A673 (cell line): ENCODE data around the gene ECI2. TPM values are rescaled to one million over a fixed set of nuclear protein-coding genes. Genes with fewer than 3 reads are reported as not detected.

Experiments used
- BruUV-seq: library from RNA; stranded (reverse); fragments of 400-500 nt; replicated peaks from 2 replicates; lab custom pipeline; 2021; lab: Mats Ljungman, UMichigan
- CTCF ChIA-PET: fragments of 300-600 bp; sonication (Branson Sonifier 250); formaldehyde crosslinking; loops from one replicate; lab custom pipeline; 2022; ENCODE audit warnings: antibody characterized with exemption; lab: Charles Lee
- POLR2A ChIA-PET: fragments of 300-600 bp; sonication (Branson Sonifier 250); formaldehyde crosslinking; loops from one replicate; lab custom pipeline; 2022; ENCODE audit warnings: antibody characterized with exemption; ENCODE audit not compliant: low non-redundant PET; lab: Charles Lee
- DNase-seq: peaks from one replicate; pipeline ENCODE4 v3.0.0-alpha.2; 2015; ENCODE audit warnings: low spot score
- H3K27ac ChIP-seq: fragments of 200-600 bp; sonication (generic); 2 replicates; pipeline ENCODE4 v1.5.1; 2016; ENCODE audit warnings: mixed run types, low read depth, mild to moderate bottlenecking, mixed read lengths, antibody characterized with exemption, low read length; ENCODE audit not compliant: poor library complexity, severe bottlenecking
- H3K27me3 ChIP-seq: fragments of 200-600 bp; sonication (generic); replicated peaks from 2 replicates; pipeline ENCODE4 v1.6.1; 2017; ENCODE audit warnings: mixed run types, low read depth, mild to moderate bottlenecking, mixed read lengths, antibody characterized with exemption, low read length; ENCODE audit not compliant: insufficient read depth, poor library complexity
- H3K36me3 ChIP-seq: fragments of 200-600 bp; sonication (generic); 2 replicates; pipeline ENCODE4 v1.6.1; 2016; ENCODE audit warnings: mixed run types, mild to moderate bottlenecking, mixed read lengths, antibody characterized with exemption, low read length; ENCODE audit not compliant: insufficient read depth, poor library complexity, severe bottlenecking
- H3K4me1 ChIP-seq: fragments of 200-600 bp; sonication (generic); 2 replicates; pipeline ENCODE4 v1.6.1; 2017; ENCODE audit warnings: mixed run types, mild to moderate bottlenecking, mixed read lengths, antibody characterized with exemption, low read length; ENCODE audit not compliant: insufficient read depth, poor library complexity, severe bottlenecking
- H3K4me3 ChIP-seq: fragments of 200-600 bp; sonication (generic); 2 replicates; pipeline ENCODE4 v1.5.1; 2016; ENCODE audit warnings: low read depth, mixed run types, mild to moderate bottlenecking, mixed read lengths, low read length; ENCODE audit not compliant: poor library complexity, severe bottlenecking
- H3K9me3 ChIP-seq: fragments of 200-600 bp; sonication (generic); 2 replicates; pipeline ENCODE4 v1.6.1; 2016; ENCODE audit warnings: mixed run types, low read depth, mild to moderate bottlenecking, mixed read lengths, antibody characterized with exemption, low read length; ENCODE audit not compliant: poor library complexity, severe bottlenecking
- EZH2 ChIP-seq: fragments of 200-600 bp; sonication (generic); IDR thresholded peaks from 2 replicates; pipeline ENCODE4 v1.6.1; 2017; ENCODE audit warnings: borderline replicate concordance, low read depth, mild to moderate bottlenecking, mixed read lengths, antibody characterized with exemption, low read length; ENCODE audit not compliant: poor library complexity, severe bottlenecking
- intact Hi-C: fragments of 100-400 bp; cut with micrococcal nuclease; formaldehyde crosslinking; loops from one replicate; pipeline ENCODE4 v1.10.0; 2022; ENCODE audit not compliant: unreplicated experiment
- total RNA-seq: library from RNA; stranded (reverse); gene quantifications from 2 replicates; pipeline ENCODE4 v1.2.3, GENCODE V29; 2021
- TF ChIP-seq, protein P1 (sequence below): fragments of 300-800, 200-600 bp; sonication (generic); conservative IDR thresholded peaks from 2 replicates; pipeline ENCODE4 v1.5.1; 2017; ENCODE audit warnings: low read depth, mild to moderate bottlenecking, antibody characterized with exemption, low read length, moderate library complexity, mixed read lengths

Gene ECI2
- total RNA-seq, 1 experiment from 2014 or later = 56.3 TPM

DNA sequence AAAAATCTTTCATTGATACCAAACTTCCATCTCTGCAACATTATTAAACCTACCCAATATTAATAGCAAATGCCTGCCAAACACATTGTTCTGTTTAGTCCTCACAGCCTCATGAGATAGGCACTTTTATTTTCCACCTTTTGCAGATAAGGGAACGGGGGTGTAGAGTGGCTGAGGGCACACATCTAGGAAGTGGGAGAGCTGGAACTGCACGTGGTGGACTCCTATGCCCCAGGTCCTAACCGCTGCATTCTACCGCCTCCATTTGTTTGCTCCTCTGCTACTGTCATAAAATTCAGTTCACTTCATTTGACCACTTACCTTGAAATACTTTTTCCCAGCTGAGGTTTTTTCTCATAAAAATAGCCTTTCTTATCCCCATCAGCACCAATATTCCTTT, 64.0 kb downstream of the ECI2 start:
- no peak for TF ChIP-seq EZH2
- TF ChIP-seq, protein P1, sequence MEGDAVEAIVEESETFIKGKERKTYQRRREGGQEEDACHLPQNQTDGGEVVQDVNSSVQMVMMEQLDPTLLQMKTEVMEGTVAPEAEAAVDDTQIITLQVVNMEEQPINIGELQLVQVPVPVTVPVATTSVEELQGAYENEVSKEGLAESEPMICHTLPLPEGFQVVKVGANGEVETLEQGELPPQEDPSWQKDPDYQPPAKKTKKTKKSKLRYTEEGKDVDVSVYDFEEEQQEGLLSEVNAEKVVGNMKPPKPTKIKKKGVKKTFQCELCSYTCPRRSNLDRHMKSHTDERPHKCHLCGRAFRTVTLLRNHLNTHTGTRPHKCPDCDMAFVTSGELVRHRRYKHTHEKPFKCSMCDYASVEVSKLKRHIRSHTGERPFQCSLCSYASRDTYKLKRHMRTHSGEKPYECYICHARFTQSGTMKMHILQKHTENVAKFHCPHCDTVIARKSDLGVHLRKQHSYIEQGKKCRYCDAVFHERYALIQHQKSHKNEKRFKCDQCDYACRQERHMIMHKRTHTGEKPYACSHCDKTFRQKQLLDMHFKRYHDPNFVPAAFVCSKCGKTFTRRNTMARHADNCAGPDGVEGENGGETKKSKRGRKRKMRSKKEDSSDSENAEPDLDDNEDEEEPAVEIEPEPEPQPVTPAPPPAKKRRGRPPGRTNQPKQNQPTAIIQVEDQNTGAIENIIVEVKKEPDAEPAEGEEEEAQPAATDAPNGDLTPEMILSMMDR = no peak
- H3K27me3 ChIP-seq = no peaks in the 10 kb centered on the region
- intact Hi-C loops = no loop called here
- ChIA-PET CTCF (no interaction called here), POLR2A (interaction anchor here (0.6 kb wide), 1 partner anchor 49 kb away, joined by 5 read pairs; no protein-coding TSS in a partner anchor)
- BruUV-seq = no TSS peak
- no peaks in the 10 kb centered on the region for H3K9me3 ChIP-seq
- H3K36me3 ChIP-seq = no peaks in the 10 kb centered on the region
- no peak overlapping the region for H3K27ac ChIP-seq
- H3K4me1 ChIP-seq = no peaks in the 10 kb centered on the region
- H3K4me3 ChIP-seq = no peak overlapping the region
- no peak for DNase-seq

DNA sequence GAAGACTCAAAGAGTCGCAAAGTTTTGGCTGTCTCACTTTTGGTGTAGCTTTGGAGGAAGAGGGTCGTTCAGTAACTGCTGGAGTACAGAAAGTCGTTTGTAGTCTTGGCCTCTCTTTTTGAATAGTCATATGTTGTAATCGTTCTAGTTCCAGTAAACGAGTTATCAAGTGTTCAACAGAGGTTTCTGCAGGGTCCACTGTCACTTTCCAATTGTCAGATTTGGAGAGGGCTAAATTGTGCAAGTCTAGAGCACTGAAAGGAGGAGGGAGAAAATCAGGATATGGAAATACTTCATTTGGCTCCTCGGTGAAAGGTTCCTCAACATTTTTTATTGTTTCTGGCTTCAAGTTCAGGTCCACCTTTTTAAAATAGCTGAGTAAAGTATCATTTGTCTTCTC, 66.2 kb downstream of the ECI2 start:
- H3K9me3 ChIP-seq = no peaks in the 10 kb centered on the region
- ChIA-PET POLR2A (no interaction called here), CTCF (no interaction called here)
- TF ChIP-seq, protein P1 = no peak
- no peak for TF ChIP-seq EZH2
- no TSS peak for BruUV-seq
- no peaks in the 10 kb centered on the region for H3K4me1 ChIP-seq
- intact Hi-C loops = no loop called here
- no peak overlapping the region for H3K27ac ChIP-seq
- no peak overlapping the region for H3K4me3 ChIP-seq
- H3K36me3 ChIP-seq = peaks cover 13% of the 10 kb centered on the region
- DNase-seq = no peak
- no peaks in the 10 kb centered on the region for H3K27me3 ChIP-seq

DNA sequence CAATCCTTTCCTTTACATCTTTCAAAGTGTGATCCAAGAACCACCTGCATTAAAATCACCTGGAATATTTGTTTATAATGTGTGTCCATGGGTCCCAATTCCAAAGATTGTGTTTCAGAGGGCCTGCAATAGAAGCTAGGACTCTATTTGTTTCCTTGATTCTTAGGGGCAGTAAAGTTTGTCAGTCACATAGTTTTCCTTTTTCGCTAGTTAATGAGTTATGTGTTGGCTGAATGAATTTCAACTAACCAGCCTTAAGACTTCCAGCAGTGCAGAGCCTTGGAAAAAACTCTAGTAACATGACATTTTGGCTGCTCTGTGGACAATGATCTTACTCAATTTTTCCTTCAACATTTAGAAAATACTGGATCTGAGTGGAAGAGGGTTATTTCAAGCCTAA, 67.7 kb downstream of the ECI2 start:
- no peak overlapping the region for H3K27ac ChIP-seq
- no peaks in the 10 kb centered on the region for H3K4me1 ChIP-seq
- TF ChIP-seq EZH2 = no peak
- TF ChIP-seq, protein P1 = no peak
- peaks cover 27% of the 10 kb centered on the region for H3K36me3 ChIP-seq
- no peak for DNase-seq
- intact Hi-C loops = no loop called here
- no peak overlapping the region for H3K4me3 ChIP-seq
- POLR2A ChIA-PET = no interaction called here
- BruUV-seq = no TSS peak
- no peaks in the 10 kb centered on the region for H3K9me3 ChIP-seq
- H3K27me3 ChIP-seq = no peaks in the 10 kb centered on the region
- CTCF ChIA-PET = no interaction called here
